NCI-H2107 (cell line): ENCODE data around the gene HTRA1.

Source experiments
- DNase-seq: peaks from one replicate; lab custom pipeline; 2025; lab: John Stamatoyannopoulos, UW

Gene HTRA1

DNA sequence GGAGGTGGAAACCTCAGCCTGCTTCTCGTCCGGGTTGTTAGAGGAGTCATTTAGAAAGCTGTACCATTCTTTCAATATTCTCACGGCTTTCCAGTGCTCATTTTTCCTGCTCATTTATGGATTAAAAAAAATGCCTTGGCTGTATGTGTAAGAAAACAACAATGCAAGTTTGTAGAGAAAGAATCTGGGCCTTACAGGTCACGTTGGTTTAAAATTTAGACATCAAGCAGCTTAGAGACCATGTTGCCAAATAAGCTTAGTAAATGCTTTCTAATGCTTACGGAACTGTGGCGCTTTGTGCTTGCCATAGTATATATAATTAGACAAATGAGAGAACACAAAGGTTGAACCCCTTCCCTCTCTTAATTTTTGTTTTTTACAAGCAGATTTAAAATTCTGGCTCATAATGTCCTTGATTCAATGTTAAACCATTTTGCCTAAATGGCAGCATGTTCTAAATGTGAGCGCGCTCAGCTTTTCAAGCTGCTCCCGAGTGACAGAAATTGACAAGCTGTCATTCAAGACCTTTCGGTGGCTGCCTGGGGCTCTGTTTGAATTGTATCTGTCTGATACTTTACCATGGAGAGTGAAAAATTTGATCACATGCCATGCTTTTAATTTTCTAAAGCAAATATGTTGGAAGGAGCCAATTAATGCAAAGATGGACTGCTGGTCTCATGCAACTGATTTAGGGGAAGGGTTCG lies 5.8 kb upstream of the HTRA1 start:
- no peak for DNase-seq

DNA sequence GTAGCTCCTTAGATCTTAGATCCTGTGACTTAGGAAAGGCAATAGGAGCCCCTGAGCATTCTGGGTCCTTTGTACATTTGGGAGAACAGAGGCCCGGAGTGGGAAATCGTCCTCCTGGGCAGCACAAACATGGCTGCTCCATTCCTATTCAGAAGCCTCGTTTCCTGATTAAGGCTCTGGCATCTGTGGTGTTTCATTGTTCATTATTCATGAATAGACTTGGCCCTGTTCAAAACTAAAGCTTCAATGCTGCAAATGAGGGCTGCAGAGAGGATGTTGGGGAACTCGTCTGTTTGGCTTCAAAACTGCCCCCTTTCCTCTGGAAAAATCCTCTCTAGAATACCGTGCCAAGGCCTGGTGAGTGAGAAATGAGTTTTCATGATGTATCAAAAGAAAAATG lies 3.4 kb upstream of the HTRA1 start:
- no peak for DNase-seq

DNA sequence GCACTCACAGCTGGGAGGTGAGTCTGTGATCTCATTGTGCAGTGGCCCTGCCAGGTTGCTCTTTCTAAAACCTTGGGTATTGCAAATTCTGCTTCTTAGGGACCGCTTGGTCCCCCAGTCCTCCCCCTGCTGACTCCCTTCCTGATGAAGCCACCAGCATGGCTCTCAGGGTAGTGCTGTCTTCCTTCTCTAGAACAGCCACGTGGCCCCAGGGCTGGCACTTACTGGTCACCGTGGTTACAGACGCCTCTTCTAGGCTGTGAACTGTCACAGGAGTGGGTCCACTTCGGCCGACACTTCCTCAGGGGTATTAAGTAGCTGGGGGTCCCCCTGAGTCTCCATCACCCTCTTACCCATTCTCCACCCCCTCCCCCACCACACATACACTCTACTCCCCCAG lies 2.7 kb upstream of the HTRA1 start:
- DNase-seq, result no peak

DNA sequence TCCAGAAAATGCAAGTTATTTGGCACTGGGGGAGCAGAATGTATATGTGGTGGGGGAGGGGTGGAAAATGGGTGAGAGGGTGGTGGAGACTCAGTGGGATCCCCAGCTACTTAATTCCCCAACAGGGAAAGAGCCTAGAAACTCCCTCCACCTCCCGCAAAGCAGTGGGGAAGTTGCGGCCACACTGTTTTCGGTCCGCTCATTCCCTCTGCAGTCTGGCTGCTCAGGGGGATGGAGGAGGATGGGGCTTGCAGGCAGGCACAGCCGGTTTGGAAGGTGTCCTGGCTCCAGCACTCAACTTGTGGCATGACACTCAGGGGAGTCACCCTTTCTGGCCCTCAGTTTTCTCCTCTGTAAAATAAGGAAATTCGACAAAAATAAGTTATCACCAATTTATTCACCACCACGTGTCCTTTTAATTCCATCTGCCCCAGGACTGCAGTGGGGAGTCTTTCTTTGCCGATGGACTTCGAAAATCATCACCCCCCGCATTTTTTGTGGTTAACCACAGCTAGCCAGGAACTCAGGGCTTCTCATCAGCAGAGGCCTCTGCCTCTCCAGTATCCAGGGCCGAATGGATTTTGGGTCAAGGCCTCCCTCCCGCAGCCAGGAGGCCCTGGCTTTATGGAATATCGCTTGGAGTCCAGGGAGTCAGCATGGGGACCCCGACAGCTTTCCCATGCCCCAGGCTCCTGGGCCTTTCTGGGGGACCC lies 1.6 kb upstream of the HTRA1 start:
- DNase-seq, result no peak

DNA sequence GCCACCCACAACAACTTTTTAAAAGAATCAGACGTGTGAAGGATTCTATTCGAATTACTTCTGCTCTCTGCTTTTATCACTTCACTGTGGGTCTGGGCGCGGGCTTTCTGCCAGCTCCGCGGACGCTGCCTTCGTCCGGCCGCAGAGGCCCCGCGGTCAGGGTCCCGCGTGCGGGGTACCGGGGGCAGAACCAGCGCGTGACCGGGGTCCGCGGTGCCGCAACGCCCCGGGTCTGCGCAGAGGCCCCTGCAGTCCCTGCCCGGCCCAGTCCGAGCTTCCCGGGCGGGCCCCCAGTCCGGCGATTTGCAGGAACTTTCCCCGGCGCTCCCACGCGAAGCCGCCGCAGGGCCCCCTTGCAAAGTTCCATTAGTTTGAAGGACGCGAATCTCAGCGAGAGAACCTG lies 461 bp upstream of the HTRA1 start:
- no peak for DNase-seq

DNA sequence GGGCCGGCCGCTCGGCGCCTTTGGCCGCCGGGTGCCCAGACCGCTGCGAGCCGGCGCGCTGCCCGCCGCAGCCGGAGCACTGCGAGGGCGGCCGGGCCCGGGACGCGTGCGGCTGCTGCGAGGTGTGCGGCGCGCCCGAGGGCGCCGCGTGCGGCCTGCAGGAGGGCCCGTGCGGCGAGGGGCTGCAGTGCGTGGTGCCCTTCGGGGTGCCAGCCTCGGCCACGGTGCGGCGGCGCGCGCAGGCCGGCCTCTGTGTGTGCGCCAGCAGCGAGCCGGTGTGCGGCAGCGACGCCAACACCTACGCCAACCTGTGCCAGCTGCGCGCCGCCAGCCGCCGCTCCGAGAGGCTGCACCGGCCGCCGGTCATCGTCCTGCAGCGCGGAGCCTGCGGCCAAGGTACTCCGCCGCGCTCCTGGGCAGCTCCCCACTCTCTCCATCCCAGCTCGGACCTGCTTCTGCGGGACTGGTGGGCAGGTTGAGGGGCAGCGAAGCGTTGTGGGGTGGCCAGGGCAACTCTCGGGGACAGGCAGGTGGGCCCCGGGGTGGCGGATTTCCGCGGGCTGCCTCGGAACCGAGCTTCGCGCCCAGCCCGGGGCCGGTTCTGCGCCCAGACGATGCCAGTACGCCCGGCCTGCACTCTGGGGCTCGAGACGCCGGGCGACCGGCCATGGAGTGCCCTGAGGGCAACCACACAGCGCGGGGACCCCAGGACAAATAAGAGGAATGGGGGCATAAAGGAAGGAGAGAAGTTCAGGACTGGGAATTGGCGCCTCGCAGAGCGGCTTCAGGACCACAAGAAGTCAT lies 578 bp downstream of the HTRA1 start:
- no peak for DNase-seq

DNA sequence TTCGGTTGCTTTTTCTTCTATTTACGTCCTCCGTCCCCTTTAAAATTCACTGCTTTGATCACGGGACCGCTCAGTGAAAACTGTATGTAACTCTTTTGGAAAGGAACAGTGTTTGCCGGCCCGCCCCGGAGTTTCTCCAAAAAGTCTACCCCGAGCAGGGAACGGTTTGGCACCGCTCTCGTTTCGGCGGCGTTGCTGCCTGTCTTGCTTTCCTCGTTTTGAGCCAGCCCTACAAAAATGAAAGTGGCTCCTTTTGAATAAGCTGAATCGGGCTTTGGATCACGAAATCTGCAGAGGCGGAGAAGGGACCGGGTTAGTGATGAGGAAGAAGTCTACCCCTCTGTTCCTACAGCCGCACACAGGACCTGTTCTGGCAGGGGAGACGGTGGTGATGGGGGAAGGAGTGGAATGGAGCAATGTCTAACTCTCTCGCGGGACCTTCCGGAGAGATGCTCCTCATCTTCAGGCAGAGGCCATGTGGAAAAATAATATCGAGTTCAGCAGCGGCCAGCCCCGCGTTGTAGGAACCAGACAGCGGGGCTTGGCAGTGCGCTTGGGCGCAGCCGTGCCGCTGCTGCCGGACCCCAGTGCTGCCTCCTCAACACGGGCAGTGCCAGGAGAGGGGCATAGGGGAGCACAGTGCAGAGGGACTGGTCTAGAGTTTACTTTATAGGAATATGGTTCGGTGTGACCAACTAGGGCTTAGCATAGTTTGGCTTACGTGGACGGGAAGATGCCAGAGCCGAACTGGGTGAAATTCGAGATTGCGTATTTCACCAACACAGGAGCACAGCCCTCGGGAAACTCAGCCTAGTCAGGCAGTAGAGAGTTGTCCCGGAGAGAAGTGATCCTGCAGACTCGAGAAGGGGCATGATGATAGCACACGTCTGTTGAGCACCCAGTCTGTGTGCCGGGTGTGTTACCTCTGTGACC lies 1.4 kb downstream of the HTRA1 start:
- no peak for DNase-seq

DNA sequence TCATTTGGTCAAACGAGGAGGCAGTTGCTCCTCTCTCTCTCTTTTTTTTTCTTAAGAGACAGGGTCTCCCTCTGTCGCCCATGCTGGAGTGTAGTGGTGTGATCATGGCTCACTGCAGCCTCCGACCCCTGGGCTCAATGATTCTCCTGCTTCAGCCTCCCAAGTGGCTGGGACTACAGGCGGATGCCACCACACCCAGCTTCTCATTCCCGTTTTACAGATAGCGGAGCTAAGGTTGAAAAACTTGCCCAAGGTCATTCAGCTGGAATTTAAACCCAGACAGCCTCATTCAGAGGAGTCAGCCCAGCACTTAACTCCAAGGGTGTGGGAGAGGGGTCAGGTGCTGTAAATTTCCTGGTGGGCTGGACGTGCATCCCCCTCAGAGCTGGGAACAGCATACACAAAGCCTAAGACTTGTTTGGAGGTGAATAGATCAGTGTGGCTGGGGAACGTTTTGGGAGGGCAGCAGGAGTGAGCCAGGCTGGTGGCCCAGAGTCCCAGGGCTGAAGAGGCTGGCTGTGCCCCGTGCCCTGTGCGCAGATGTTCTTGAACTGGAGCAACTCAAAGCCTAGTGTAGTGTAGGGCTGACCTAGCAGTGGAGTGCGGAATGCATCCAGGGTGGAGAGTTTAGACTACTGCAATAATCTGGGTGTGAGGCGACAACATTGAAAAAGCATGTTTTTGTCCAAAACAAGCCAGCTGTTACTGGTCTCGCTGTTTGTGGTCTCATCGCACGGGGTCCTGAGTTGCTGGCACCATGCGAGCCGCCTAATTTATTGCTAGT lies 2.3 kb downstream of the HTRA1 start:
- DNase-seq, result no peak

DNA sequence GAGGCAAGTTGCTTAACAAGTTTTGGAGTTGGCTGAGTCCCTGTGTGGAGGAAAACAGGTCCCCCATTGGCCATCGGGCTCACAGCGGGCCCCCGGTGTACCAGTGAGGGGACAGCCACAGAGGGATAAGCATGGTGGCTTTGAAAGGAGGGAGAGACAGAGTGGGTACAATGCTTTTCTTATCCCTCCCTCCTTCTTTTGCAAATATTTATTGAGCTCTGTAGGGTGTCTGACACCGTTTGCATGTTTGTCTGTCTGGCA lies 2.8 kb downstream of the HTRA1 start:
- DNase-seq, result no peak

DNA sequence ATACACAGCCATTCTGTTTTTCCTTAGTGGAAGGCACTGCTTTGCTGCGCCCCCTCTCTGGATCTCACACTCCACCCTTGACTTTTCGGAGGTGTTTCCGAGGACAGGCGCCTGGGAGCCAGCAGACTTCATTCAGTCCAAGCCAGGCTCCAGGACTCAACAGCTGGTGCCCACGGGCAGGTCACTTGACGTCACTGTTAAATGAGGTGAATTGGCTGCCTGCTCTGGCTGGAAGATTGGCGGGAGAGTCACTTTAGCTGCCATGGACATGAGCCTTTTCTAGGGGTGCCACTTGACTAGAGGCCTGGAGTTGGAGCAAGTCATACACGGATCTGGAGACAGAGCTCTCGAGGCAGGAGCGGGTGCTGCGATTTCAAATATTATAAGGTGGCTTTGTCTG lies 3.2 kb downstream of the HTRA1 start:
- DNase-seq, result no peak

DNA sequence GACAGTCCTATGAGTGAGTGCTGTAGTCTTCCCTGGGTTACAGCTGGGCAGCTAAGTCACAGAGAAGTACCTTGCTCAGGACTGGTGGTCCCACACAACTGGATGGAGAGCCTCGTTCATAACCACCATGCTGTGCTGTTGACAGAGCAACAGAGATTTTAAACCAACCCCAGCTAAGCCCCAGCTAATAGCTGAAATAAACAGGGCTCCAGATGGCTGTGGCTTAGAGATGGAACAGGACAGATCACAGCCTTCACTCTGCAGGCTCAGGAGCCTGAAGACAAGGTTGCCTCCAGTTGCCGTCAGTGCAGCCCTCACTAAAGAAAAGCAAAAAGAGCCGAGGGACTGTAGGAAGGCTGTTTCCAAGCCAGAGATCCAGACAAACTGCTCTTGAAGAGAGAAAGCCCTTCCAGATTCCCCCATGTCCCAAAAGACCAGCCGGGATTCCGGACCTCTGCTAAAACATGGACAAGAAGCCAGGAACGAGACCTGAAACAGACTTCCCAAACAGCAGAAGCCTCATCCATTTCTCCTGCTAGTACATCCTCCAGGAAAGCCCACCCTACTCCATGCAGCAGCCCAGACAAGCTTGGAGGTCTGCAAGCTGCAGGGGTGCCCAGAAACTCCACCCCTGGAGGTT lies 4.2 kb downstream of the HTRA1 start:
- no peak for DNase-seq

DNA sequence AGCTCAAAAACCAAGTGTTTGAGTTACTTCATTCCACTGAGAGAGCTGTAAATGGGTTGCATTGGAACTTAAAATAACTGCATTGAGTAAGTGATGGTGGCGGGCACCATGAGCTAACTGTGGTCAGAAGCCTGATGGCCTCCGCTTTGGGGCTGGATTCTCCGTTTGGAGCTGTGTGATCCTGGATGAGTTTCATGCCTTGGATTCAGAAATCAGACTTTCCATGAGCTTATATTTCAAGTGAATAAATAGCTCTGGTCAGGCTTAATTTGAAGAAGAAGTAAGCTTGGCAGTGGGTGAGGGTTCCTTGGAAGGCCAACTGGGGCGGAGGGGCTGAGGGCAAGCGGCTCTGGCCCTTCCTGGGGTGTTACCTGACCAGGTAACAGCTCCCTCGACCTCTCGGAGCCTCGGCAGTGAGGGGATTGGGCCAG lies 5.6 kb downstream of the HTRA1 start:
- no peak for DNase-seq

DNA sequence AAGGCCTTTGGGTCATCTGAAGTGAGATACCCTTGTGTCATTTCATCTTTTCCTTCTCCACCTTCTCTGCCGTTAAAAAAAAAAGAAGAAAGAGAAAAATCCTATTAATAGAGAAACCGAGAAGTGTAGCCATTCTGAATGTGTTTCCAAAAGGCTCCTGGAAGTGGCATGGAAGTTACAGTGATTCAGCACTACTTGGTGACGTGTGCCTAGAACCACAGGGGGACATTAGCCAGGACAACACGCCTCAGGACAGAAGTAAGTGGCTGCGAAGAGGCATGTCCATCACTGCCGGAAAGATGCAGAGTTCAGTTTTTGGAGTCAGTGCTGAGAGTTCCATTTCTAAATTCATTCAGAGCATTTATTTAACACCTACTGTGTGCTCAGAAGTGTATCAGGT lies 6.3 kb downstream of the HTRA1 start:
- DNase-seq, result no peak

DNA sequence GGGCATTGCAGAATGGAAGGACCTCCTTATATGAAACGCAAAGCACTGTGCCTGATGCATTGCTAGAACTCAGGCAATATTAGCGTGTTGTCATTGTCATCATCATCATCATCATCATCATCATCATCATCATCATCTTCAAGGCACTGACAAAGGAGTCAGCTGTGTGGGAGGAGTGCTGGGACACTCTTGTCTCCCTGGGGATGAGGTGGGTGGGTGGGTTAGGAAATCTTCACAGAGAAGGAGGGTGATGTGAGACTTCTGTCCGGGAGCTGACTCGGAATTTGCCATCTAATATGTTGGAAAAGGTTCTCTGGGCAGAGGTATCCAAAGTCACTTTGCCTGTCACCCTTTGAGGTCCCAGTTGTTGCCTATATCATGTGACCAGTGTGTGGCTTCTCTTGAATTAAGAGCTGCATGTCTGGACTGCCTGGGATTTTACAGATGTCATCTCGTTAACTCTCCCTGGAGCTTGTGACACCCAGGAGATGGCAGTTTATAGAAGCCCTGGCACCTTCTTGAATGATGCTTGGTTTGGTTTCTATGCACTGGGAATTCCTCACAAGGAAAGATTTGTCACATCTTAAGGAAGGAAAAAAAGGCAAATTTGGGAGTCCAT lies 7.1 kb downstream of the HTRA1 start:
- DNase-seq, result no peak

DNA sequence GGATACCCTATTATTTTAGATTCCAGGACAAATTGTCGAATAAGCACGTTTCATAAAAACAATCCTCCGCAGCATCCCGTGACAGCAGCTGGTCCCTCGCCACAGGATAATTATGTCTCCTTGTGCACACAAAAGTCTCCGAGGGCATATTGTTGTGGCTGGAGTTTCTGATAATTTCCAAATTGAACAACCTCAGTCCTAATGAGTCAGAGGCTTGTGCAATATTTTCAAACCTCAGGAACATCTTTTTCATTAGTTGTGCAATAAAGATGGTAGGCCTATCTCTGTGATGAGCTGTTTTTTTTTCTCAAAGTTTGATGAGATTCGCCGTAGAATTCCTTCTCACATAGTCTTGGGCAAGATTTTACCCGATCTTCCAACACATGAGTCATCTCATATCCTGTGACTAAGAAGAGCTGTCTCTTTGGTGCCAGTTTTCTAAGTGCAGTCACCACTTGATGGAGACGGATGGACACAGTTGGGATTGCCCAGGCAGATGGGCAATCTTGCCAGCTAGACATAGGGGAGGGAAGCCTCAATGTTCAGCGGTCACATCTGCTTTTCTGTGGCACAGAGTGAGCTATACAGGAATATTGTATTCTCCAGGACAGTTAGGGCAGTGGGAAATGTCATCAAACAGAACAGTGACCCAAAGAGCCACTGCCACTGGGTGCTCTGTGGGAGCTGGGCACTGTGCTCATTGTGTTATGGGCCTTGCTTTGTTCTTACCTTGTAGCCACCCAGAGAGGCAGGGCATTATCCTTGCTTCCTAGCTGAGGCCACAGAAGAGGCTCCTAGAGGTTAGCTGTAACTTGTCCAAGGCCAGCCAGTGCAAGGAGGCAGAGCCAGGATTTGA lies 7.8 kb downstream of the HTRA1 start:
- no peak for DNase-seq

DNA sequence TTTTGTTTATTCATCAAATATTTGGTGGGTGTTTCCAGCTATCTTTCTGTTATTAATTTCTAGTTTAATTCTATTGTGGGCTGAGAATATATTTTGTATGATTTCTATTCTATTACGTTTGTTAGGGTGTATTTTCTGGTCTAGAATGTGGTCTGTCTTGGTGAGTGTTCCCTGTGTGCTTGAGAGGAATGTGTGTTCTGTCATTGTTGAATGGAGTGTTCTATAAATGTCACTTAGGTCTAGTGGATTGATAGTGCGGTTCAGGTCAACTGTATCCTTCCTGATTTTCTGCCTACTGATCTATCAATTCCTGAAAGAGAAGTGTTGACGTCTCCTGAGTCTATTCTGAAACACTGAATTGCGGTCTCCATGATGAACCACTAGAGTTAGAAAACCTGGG lies 8.5 kb downstream of the HTRA1 start:
- no peak for DNase-seq

DNA sequence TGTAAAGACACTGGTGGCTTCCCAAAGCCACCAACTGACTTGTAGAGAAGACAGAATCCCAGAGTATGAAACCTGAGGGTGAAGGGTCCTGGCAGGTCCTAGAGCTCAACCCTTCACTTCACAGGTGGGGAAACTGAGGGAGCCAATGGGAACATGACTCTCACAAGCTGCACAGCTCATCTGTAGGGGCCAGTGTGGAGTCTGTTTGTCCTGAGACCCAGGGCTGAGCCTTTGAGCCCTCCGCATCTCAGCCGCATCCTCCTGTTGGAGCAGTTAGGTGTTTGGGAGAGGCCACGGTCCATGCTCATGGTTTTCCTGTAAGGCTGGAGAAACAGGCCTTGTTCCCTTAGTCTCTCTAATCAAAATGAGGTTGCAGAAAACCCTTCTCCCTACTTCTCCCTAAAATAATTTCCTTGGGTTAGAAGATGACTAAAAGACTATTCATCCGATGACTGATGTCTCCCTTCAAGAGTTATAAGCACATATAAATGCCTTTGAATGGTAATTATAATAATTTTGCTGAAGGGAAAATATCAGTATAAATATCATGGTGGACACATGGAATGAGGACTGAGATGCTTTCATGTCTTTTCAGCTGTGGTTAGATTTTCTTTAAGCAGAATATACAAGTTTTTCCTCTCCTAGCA lies 10.3 kb downstream of the HTRA1 start:
- DNase-seq, result no peak

DNA sequence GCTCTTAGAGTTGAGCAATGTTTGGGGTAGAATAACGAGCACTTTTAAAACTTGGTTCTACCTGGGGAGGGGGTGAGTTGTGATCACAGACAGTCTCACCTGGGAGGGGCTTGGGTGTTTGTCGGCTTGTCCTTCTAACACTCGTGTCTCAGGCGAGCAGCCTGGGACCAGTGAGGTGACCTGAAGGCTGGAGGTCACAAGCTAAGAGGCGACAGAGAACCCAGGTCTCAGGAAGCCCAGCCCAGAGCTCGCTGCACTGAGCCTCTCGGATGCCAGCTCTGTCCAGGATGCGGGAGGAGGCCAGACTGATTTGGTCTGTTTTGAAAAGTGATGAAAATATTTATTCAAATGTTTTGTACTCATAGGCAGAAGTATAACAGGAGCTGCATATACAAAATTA lies 11.8 kb downstream of the HTRA1 start:
- no peak for DNase-seq
